SK-N-MC (cell line): ENCODE data around the gene AURKAIP1.

ENCODE experiments used
- EZH2 ChIP-seq: fragments of 200-600 bp; sonication (generic); IDR thresholded peaks from one replicate; pipeline ENCODE4 v1.6.1; 2017; ENCODE audit warnings: antibody characterized with exemption
- POLR2AphosphoS5 ChIP-seq: IDR thresholded peaks from 2 replicates; pipeline ENCODE4 v1.6.1; 2012; ENCODE audit warnings: mild to moderate bottlenecking, low read depth, low read length, borderline replicate concordance

- TF ChIP-seq EZH2 (no peak), POLR2AphosphoS5 (no peak)
Measured at GRCh38 chr1:1336931-1337792, 37.8 kb downstream of the AURKAIP1 start.
